ENCODE data around the gene SMARCAD1. TPM values are rescaled to one million over a fixed set of nuclear protein-coding genes. Genes with fewer than 3 reads are reported as not detected.

SMARCAD1 gene
- total and polyA plus RNA-seq, 8 donors = 4.9 to 53.2 (median 12.7) TPM

- Histone ChIP-seq H3K4me1 (no peaks in the 10 kb centered on the region), H3K36me3 (peaks cover 8 to 51% (median 43%) of the 10 kb centered on the region in 4 donors), H3K4me3 (no peak overlapping the region), H3K27ac (no peak overlapping the region), H3K9me3 (no peaks in the 10 kb centered on the region), H3K27me3 (no peaks in the 10 kb centered on the region)
- WGBS, 5 donors = 89 to 97% (median 90%) methylated on average over 8 of the region's 8 CpGs
- no peak for DNase-seq
- intact Hi-C loops (cut with DNase I; ENCODE audit: low total_unique reads) = no loop called here
- TF ChIP-seq POLR2AphosphoS5 (IDR thresholded peaks at IDR 0.05) (no peak), EP300 (IDR thresholded peaks at IDR 0.05) (no peak), POLR2A (IDR thresholded peaks at IDR 0.05) (no peak)
- TF ChIP-seq, protein P1, sequence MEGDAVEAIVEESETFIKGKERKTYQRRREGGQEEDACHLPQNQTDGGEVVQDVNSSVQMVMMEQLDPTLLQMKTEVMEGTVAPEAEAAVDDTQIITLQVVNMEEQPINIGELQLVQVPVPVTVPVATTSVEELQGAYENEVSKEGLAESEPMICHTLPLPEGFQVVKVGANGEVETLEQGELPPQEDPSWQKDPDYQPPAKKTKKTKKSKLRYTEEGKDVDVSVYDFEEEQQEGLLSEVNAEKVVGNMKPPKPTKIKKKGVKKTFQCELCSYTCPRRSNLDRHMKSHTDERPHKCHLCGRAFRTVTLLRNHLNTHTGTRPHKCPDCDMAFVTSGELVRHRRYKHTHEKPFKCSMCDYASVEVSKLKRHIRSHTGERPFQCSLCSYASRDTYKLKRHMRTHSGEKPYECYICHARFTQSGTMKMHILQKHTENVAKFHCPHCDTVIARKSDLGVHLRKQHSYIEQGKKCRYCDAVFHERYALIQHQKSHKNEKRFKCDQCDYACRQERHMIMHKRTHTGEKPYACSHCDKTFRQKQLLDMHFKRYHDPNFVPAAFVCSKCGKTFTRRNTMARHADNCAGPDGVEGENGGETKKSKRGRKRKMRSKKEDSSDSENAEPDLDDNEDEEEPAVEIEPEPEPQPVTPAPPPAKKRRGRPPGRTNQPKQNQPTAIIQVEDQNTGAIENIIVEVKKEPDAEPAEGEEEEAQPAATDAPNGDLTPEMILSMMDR (IDR thresholded peaks at IDR 0.05) = no peak
Observed at GRCh38 chr4:94256144-94256783, 48.6 kb downstream of the SMARCAD1 start.

DNA sequence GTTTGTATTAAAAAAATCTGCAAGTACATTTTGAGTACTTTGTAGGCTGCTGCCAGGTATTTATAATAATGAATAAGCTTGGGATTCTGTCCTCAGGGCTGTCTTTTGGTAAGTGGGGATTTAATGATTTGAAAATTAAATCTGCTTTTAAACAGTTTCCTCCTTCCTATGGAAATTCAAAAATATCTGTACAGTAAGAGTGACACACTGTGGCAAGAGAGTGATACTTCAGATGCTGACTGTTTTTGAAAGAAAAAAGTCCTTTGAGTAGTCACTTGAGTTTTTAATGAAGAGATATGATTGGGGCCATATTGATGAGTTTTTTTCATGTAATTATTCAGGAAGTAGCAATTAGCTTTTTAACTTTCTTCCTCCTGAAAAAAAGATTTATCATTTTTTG, 49.2 kb downstream of the SMARCAD1 start:
- no peaks in the 10 kb centered on the region for H3K9me3 ChIP-seq
- H3K36me3 ChIP-seq = peaks cover 8 to 50% (median 40%) of the 10 kb centered on the region in 4 donors
- DNase-seq = no peak
- no peaks in the 10 kb centered on the region for H3K4me1 ChIP-seq
- H3K27ac ChIP-seq = no peak overlapping the region
- H3K27me3 ChIP-seq = no peaks in the 10 kb centered on the region
- no peak overlapping the region for H3K4me3 ChIP-seq
- intact Hi-C loops (cut with DNase I; ENCODE audit: low total_unique reads) = no loop called here
- no peak for TF ChIP-seq EP300 (IDR thresholded peaks at IDR 0.05)
- TF ChIP-seq, protein P1 (IDR thresholded peaks at IDR 0.05) = no peak
- TF ChIP-seq POLR2A (IDR thresholded peaks at IDR 0.05) = no peak

GRCh38 chr4:94262163-94263016, 54.7 kb downstream of the SMARCAD1 start:
- intact Hi-C loops (cut with DNase I; ENCODE audit: low total_unique reads) = no loop called here
- no peak overlapping the region for H3K4me3 ChIP-seq
- H3K9me3 ChIP-seq = no peaks in the 10 kb centered on the region
- no peaks in the 10 kb centered on the region for H3K27me3 ChIP-seq
- H3K4me1 ChIP-seq = no peaks in the 10 kb centered on the region
- WGBS, 5 donors = 77 to 87% (median 84%) methylated on average over 5 of the region's 5 CpGs
- H3K36me3 ChIP-seq = peaks cover 0 to 56% (median 35%) of the 10 kb centered on the region in 4 donors
- TF ChIP-seq, protein P1 (IDR thresholded peaks at IDR 0.05) = no peak
- no peak for TF ChIP-seq POLR2AphosphoS5 (IDR thresholded peaks at IDR 0.05)
- no peak for TF ChIP-seq EP300 (IDR thresholded peaks at IDR 0.05)
- TF ChIP-seq POLR2A (IDR thresholded peaks at IDR 0.05) = no peak
- no peak for DNase-seq
- no peak overlapping the region for H3K27ac ChIP-seq

GRCh38 chr4:94267037-94267436, 59.4 kb downstream of the SMARCAD1 start:
- peaks cover 0 to 46% (median 42%) of the 10 kb centered on the region in 4 donors for H3K36me3 ChIP-seq
- 92 to 98% (median 96%) methylated on average over 4 of the region's 4 CpGs for WGBS, 5 donors

More at GRCh38 chr4:94267037-94267436, 59.4 kb downstream of the SMARCAD1 start:
- intact Hi-C loops (cut with DNase I; ENCODE audit: low total_unique reads) = no loop called here
- no peak overlapping the region for H3K4me3 ChIP-seq
- no peak overlapping the region for H3K27ac ChIP-seq
- peaks cover 0 to 4% (median 0%) of the 10 kb centered on the region in 4 donors for H3K4me1 ChIP-seq
- TF ChIP-seq EP300 (IDR thresholded peaks at IDR 0.05) (no peak), POLR2A (IDR thresholded peaks at IDR 0.05) (no peak), POLR2AphosphoS5 (IDR thresholded peaks at IDR 0.05) (no peak)
- TF ChIP-seq, protein P1 (IDR thresholded peaks at IDR 0.05) = no peak
- DNase-seq = no peak
- H3K9me3 ChIP-seq = no peaks in the 10 kb centered on the region
- H3K27me3 ChIP-seq = no peaks in the 10 kb centered on the region

Data from stomach (tissue), 9 donors.